MV-4-11 (cell line): ENCODE data around the gene IL1R1.
A peak's percentile ranks its signal among the peaks of the same experiment; 100 is the strongest.

Experiments used
- DNase-seq: peaks from one replicate; lab custom pipeline; 2025; lab: John Stamatoyannopoulos, UW

IL1R1 gene

DNA sequence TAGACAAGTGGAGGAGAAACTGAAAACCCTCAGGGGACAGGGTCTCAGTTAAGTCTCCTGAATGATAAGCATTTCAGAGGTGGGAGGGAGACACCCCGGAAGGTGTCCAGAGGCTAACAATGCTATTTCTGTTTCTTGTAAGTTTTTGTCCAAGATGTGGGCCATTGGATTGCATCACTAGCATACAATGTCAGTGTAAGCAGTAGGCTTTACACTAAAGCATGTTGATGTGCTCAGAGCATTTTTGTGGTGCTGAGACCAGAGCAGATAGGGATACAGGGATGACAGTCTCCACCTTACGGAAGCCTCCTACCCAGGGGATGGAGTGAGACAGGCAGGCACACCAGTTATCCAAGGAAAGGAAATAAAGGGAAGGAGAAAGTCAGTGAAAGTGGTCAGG, 2.2 kb upstream of the IL1R1 start:
- peak; percentile 10 for DNase-seq

DNA sequence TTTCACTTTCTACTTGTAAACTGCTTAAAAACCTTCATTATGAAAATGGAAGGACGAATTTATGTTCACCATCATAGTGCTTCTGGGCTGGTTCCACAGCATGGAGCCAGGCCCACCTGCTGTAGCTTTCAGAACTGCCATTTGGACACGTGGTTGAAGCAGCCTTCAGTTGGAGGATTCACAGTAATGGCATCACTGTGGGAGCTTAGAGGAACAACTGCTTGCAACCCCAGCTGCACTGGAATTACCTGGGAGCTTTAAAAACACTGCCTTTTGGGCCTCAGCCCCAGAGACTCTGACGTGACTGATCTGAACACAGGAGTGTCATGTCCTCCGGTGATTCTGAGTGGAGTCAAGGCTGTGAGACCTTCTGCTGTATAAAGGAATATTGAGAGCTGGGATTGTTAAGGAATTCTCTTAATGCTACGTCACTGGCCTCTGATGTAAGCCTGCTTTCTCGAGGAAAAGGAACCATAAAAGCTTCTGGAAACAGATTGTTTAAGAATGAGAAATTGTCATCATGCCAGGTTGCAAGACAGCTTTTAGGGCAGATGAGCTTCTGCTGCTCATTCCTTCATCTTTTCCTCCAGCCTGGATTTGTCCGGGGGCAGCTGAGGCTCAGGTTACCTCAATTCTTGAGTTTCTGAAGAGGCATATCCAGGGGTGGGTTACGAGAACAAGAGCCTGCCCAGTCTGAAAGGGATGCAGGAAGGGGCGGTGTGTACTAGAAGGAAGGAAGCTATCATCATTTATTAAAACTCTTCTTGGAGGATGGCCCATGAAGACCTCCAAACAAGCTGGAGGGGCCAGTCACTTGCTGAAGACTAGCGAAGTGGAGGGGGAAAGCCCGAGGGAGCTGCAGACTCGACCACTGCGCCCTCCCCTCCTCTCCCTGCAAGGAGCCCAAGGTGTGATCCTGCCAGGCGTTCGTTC, 1.3 kb upstream of the IL1R1 start:
- no peak for DNase-seq

- no peak for DNase-seq
These were observed 393 bp downstream of the IL1R1 start for GRCh38 chr2:102142829-102143449.

DNA sequence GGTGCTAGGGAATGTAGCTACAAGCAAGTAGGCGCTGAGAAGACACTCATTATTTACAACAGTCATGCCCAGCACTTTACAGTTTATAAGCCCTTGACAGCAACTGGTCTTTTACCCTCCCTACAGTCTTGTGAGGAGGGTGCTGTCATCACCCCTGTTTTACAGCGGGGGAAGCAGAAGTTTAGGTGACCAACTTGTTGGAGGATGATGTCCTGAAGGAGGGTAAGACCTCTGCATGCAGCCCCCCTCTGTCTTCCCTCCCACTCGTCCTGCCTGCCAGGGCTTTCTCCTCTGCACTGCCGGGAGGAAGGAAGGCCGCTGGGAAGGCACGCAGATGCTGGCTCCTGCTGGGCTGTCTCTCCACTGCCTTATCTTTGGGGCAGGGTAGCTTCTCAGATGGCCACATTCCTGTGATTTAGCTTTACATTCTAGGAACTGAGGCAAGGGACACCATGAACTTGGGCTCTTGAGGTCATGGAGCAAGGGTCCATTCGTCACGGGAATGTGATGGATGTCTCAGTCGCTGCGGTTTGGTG, 972 bp downstream of the IL1R1 start:
- DNase-seq, result no peak

- DNase-seq, result no peak
These were observed 1.6 kb downstream of the IL1R1 start for GRCh38 chr2:102144128-102144527.

DNA sequence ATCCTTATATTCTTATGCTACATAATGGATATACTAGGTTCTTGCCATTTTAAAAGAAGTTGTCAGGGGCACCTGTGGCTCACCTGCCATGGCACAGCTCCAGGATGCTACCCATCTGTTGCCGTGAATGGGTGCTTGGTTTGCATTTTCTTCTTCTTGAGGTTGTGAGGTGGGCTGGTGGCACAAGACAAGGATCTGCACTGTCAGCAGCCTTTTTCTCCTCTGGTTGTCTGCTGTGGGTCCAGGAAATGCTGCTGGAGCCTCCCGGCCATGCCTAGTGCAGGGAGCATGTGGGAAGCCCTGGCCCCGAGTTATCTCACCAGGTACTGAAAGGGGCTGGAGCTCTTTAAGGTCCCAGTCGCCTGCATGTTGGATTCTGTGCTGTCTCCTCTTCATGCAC, 2.6 kb downstream of the IL1R1 start:
- DNase-seq, result no peak

- no peak for DNase-seq
These were observed 3.4 kb downstream of the IL1R1 start for GRCh38 chr2:102145934-102146333.

GRCh38 chr2:102147935-102148334, 5.4 kb downstream of the IL1R1 start:
- peak; percentile 28 for DNase-seq

DNA sequence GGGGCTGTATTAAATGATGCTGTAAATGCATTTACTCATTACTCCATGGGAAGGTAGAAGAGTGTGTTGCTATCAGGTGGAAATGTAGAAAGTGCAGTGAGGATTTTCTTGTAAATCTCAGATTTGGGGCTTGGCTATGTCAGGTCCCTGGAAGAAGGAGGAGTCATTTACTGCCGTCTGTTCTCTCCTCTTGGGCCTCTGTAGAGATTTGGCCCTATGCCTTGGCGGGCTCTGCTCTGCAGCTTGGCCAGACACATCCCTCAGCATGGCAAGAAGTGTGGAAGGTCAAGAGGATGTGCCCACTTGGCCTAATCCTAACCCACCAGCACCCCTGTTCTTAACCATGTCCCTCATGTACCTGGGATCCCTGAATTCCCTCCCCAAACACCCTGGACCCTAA, 6.7 kb downstream of the IL1R1 start:
- no peak for DNase-seq

- DNase-seq, result no peak
These were observed 7.3 kb downstream of the IL1R1 start for GRCh38 chr2:102149644-102150455.

DNA sequence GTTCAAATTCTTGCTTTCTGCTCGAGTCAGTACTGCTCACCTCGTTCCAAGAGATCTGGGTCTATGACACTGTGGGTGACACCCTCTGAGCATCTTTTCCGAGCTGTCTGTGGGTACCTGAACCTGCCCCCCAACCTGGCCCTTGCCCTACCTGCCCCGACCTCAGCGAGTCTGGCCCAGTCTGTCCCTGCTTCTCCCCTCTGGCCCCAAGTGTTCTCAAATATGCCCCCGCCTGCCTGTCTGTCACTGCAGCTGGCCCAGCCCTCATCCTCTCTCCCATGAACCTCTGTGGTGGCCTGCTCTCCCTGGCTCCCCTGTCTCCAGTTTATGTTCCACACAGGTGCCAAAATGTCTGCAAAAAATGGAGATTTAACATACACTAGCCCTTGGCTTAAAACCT, 11.8 kb downstream of the IL1R1 start:
- no peak for DNase-seq

DNA sequence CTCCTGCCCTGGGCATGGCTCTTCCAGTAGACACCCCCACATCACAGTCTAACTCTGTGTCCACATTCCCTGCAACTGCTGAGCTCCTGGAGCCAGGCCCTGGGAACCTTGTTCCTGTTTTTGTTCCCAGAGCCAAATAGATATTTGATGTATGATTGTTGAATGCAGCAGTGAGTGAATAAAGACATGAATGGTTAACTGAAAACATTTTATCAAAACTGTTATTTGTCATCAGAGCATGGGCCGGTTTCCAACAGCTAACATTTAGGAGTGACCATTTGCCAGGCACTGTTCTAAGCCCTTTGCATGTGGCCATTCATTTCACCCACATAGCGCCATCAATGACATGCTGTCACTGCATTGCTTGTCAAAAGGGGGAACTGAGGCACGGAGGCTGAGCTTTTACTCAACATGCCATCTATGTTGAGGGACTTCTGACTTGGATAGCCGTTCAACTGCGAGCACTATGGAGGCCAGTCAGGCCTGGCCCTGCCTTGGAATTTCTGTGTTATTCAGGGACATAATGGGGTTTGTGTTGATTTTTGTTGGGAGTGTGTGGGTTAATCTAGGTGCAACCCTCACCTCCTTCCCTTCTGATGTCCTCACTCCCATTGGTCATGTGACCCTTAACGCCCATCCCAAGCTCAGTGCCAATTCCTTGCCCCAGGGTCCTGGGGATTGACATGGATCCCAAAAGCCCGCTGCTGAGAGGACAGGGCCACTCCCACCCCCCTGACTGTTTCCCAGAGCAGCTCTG, 12.6 kb downstream of the IL1R1 start:
- DNase-seq, result no peak

GRCh38 chr2:102155703-102156515, 13.4 kb downstream of the IL1R1 start:
- DNase-seq, result peak; percentile 69

- DNase-seq, result no peak
These were observed 15.6 kb downstream of the IL1R1 start for GRCh38 chr2:102158011-102158755.

DNA sequence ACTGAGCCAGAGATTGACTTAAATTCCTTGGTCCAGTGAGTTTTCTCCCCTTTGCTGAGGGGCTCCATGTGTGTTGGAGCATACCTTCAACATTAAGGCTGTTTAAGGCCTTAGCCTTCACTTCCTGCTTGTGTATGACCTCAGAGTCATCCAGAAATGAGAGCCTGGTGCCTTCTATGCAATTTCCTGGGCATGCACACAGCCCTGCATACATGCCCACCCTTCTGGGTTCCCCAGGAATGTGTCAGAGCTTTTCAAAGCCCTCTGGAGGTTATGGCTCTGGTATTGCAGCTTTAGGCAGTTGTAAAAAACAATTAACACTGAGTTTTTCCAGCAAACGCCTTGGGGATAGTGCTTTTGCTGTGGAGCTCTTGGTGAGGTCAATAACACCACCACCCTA, 16.7 kb downstream of the IL1R1 start:
- peak; percentile 28 for DNase-seq

- DNase-seq, result no peak
These were observed 23.8 kb downstream of the IL1R1 start for GRCh38 chr2:102166189-102166845.

- DNase-seq, result no peak
These were observed 25.7 kb downstream of the IL1R1 start for GRCh38 chr2:102168026-102168771.

- no peak for DNase-seq
These were observed 29.4 kb downstream of the IL1R1 start for GRCh38 chr2:102171946-102172345.

DNA sequence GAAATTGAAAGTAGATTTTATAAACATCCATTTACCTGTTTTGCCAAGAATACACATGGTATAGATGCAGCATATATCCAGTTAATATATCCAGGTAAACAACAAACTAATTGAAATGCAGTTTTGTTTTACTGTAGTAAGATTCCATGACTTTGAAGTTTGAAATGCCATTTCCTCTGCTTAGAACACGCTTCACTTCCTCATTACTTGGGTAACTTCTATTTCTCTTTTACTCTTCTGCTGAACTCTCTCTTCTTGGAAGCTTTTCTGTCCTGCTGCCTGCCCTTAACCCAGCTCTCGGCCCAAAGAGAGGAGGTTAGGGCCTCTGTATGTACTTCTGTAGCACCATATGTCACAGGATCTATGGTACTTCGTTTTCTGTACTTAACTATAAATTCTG, 30.2 kb downstream of the IL1R1 start:
- peak; percentile 41 for DNase-seq
